ENCODE results near the gene SNAI1. TPM values are rescaled to one million over a fixed set of nuclear protein-coding genes. Genes with fewer than 3 reads are reported as not detected.
"Not testable (repeated sequence)": the region's sequence is repeated elsewhere in the genome, so short reads cannot be mapped to it uniquely, and the experiment has no call there.

The SNAI1 gene
- total and polyA plus RNA-seq, 5 donors from 2014 or later: 0.34 to 1.4 TPM; not detected in 3

DNA sequence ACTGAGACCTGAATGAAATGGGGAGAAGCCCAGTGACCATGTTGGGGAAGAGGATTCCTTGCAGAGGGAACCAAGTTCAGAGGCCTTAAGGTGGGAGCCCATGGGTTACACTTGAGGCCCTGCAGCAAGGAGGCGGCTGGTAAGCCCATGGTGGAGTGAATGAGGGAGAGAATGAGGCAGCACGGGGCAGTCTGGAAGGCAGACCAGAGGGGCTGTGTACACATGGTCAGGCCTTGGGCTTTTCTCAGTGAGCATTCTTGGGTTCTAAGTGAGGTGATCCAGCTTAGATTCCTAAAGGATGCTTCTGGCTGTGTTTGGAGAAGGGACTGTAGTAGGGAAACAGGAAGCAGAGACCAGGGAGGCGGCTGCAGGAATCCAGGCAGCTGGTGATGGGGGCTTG, 27.6 kb upstream of the SNAI1 start:
- Mint-ChIP-seq H3K9me3 (no peaks in the 10 kb centered on the region), H3K4me1 (peaks cover 0 to 18% (median 8%) of the 10 kb centered on the region in 4 donors), H3K4me3 (peak overlapping the region in 1 of 4 donors; percentile 26), H3K36me3 (peaks cover 40% of the 10 kb centered on the region), H3K27ac (no peak overlapping the region), H3K27me3 (no peaks in the 10 kb centered on the region)
- ATAC-seq (ENCODE audit: low read depth in 2 of 2): no peak
- no peaks in the 10 kb centered on the region for H3K9me3 ChIP-seq (ENCODE audit: control insufficient read depth in 2 of 2, low read length in 2 of 2)
- H3K27ac ChIP-seq (ENCODE audit: insufficient read depth, low read length, poor library complexity, severe bottlenecking): no peak overlapping the region
- no peaks in the 10 kb centered on the region for H3K4me1 ChIP-seq (ENCODE audit: control insufficient read depth, insufficient read depth, low read length, poor library complexity, severe bottlenecking)
- H3K4me3 ChIP-seq (ENCODE audit: low read depth, low read length): no peak overlapping the region
- no peak for DNase-seq
- no peaks in the 10 kb centered on the region for H3K27me3 ChIP-seq (ENCODE audit: control insufficient read depth, insufficient read depth, low read length)
- H3K36me3 ChIP-seq (ENCODE audit: control insufficient read depth, insufficient read depth, low read length): peaks cover 58% of the 10 kb centered on the region

DNA sequence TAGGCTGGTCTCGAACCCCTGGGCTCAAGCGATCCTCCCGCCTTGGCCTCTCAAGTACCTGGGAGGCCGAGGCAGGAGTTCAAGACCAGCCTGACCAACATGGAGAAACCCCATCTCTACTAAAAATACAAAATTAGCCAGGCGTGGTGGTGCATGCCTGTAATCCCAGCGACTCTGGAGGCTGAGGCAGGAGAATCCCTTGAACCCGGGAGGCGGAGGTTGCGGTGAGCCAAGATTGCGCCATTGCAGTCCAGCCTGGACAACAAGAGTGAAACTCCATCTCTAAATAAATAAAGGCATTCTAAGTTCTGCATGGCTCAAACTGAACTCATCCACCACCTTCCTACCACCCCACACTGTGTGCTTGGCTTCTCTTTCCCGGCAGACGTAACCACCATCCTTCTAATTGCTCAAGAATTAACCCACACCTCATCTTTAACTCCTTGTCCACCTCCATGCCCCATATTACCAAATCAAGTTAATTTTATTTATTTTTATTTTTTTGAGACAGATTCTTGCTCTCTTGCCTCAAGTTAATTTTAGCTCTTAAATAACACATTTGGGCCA, 26.9 kb upstream of the SNAI1 start:
- H3K27ac Mint-ChIP-seq: peak overlapping the region in 1 of 3 donors; percentile 3
- H3K4me1 Mint-ChIP-seq: peaks cover 0 to 18% (median 8%) of the 10 kb centered on the region in 4 donors
- not testable (repeated sequence) for H3K27ac ChIP-seq (ENCODE audit: insufficient read depth, low read length, poor library complexity, severe bottlenecking); H3K27me3 Mint-ChIP-seq; H3K9me3 ChIP-seq (ENCODE audit: control insufficient read depth in 2 of 2, low read length in 2 of 2); H3K9me3 Mint-ChIP-seq; H3K4me1 ChIP-seq (ENCODE audit: control insufficient read depth, insufficient read depth, low read length, poor library complexity, severe bottlenecking); H3K4me3 ChIP-seq (ENCODE audit: low read depth, low read length); H3K4me3 Mint-ChIP-seq; DNase-seq; ATAC-seq (ENCODE audit: low read depth in 2 of 2); H3K27me3 ChIP-seq (ENCODE audit: control insufficient read depth, insufficient read depth, low read length)
- H3K36me3 Mint-ChIP-seq: peaks cover 41% of the 10 kb centered on the region
- H3K36me3 ChIP-seq (ENCODE audit: control insufficient read depth, insufficient read depth, low read length): peaks cover 51% of the 10 kb centered on the region

DNA sequence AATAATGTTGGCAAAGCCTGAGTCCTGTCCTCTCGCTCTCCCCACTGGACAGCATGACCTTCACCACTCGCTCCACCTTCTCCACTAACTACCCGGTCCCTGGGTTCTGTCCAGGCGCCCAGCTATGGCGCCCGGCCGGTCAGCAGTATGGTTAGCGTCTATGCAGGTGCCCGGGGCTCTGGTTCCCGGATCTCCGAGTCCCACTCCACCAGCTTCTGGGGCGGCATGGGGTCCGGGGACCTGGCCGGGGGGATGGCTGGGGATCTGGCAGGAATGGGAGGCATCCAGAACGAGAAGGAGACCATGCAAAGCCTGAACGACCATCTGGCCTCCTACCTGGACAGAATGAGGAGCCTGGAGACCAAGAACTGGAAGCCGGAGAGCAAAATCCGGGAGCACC, 26.1 kb upstream of the SNAI1 start:
- Histone ChIP-seq H3K27ac (ENCODE audit: insufficient read depth, low read length, poor library complexity, severe bottlenecking) (no peak overlapping the region), H3K4me1 (ENCODE audit: control insufficient read depth, insufficient read depth, low read length, poor library complexity, severe bottlenecking) (no peaks in the 10 kb centered on the region), H3K4me3 (ENCODE audit: low read depth, low read length) (no peak overlapping the region), H3K9me3 (ENCODE audit: control insufficient read depth in 2 of 2, low read length in 2 of 2) (no peaks in the 10 kb centered on the region), H3K36me3 (ENCODE audit: control insufficient read depth, insufficient read depth, low read length) (peaks cover 45% of the 10 kb centered on the region), H3K27me3 (ENCODE audit: control insufficient read depth, insufficient read depth, low read length) (no peaks in the 10 kb centered on the region)
- Mint-ChIP-seq H3K4me3 (no peak overlapping the region), H3K4me1 (peaks cover 5 to 18% (median 7%) of the 10 kb centered on the region in 4 donors), H3K27ac (peak overlapping the region in 2 of 3 donors; percentile 14 to 62), H3K9me3 (no peaks in the 10 kb centered on the region), H3K36me3 (peaks cover 41% of the 10 kb centered on the region), H3K27me3 (no peaks in the 10 kb centered on the region)
- DNase-seq (no peak), ATAC-seq (ENCODE audit: low read depth in 2 of 2) (no peak)

DNA sequence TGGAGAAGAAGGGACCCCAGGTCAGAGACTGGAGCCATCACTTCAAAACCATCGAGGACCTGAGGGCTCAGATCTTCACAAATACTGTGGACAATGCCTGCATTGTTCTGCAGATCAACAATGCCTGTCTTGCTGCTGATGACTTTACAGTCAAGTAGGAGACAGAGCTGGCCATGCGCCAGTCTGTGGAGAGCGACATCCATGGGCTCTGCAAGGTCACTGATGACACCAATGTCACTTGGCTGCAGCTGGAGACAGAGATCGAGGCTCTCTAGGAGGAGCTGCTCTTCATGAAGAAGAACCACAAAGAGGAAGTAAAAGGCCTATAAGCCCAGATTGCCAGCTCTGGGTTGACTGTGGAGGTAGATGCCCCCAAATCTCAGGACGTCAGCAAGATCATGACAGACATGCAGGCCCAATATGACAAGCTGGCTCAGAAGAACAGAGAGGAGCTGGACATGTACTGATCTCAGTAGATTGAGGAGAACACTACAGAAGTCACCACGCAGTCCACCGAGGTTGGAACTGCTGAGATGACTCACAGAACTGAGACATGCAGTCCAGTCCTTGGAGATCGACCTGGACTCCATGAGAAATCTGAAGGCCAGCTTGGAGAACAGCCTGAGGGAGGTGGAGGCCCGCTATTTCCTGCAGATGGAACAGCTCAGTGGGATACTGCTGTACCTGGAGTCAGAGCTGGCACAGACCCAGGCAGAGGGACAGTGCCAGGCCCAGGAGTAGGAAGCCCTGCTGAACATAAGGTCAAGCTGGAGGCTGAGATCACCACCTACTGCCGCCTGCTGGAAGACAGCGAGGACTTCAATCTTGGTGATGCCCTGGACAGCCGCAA, 25.5 kb upstream of the SNAI1 start:
- Mint-ChIP-seq H3K4me1 (peaks cover 5 to 18% (median 7%) of the 10 kb centered on the region in 4 donors), H3K4me3 (peak overlapping the region in 2 of 4 donors; percentile 22 to 63), H3K36me3 (peaks cover 37% of the 10 kb centered on the region), H3K27ac (peak overlapping the region in 2 of 3 donors; percentile 51 to 62)
- H3K27me3 Mint-ChIP-seq; DNase-seq; H3K4me1 ChIP-seq (ENCODE audit: control insufficient read depth, insufficient read depth, low read length, poor library complexity, severe bottlenecking); H3K9me3 Mint-ChIP-seq; H3K27me3 ChIP-seq (ENCODE audit: control insufficient read depth, insufficient read depth, low read length); H3K9me3 ChIP-seq (ENCODE audit: control insufficient read depth in 2 of 2, low read length in 2 of 2); H3K27ac ChIP-seq (ENCODE audit: insufficient read depth, low read length, poor library complexity, severe bottlenecking); ATAC-seq (ENCODE audit: low read depth in 2 of 2); H3K4me3 ChIP-seq (ENCODE audit: low read depth, low read length): not testable (repeated sequence)
- peaks cover 39% of the 10 kb centered on the region for H3K36me3 ChIP-seq (ENCODE audit: control insufficient read depth, insufficient read depth, low read length)

DNA sequence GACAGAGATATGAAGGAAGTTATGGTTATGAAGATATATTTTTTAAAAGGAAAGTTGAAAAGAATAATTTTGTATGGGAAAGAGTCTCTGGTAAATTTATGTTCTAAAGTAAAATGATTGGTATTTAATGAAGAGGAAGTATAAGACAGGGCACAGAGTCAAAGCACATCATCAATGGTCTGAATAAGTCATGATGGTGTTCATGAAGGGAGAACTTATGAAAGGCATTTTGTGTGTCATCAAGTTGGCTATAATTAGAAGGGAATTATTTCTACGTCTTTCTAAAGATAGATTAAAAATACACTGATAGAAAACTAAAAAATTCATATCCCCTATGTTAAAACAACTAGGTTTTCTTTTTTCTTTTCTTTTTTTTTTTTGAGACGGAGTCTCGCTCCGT, 21.4 kb upstream of the SNAI1 start:
- H3K4me1 ChIP-seq (ENCODE audit: control insufficient read depth, insufficient read depth, low read length, poor library complexity, severe bottlenecking): no peaks in the 10 kb centered on the region
- no peak overlapping the region for H3K27ac ChIP-seq (ENCODE audit: insufficient read depth, low read length, poor library complexity, severe bottlenecking)
- H3K4me1 Mint-ChIP-seq: peaks cover 5 to 18% (median 7%) of the 10 kb centered on the region in 4 donors
- no peak overlapping the region for H3K27ac Mint-ChIP-seq
- peaks cover 0 to 1% (median 0%) of the 10 kb centered on the region in 7 donors for H3K9me3 Mint-ChIP-seq
- H3K9me3 ChIP-seq (ENCODE audit: control insufficient read depth in 2 of 2, low read length in 2 of 2): no peaks in the 10 kb centered on the region
- H3K27me3 Mint-ChIP-seq: no peaks in the 10 kb centered on the region
- H3K4me3 Mint-ChIP-seq: no peak overlapping the region
- ATAC-seq (ENCODE audit: low read depth in 2 of 2) (no peak), DNase-seq (no peak)
- peaks cover 18% of the 10 kb centered on the region for H3K36me3 Mint-ChIP-seq
- H3K4me3 ChIP-seq (ENCODE audit: low read depth, low read length): no peak overlapping the region
- peaks cover 4% of the 10 kb centered on the region for H3K36me3 ChIP-seq (ENCODE audit: control insufficient read depth, insufficient read depth, low read length)
- H3K27me3 ChIP-seq (ENCODE audit: control insufficient read depth, insufficient read depth, low read length): no peaks in the 10 kb centered on the region

DNA sequence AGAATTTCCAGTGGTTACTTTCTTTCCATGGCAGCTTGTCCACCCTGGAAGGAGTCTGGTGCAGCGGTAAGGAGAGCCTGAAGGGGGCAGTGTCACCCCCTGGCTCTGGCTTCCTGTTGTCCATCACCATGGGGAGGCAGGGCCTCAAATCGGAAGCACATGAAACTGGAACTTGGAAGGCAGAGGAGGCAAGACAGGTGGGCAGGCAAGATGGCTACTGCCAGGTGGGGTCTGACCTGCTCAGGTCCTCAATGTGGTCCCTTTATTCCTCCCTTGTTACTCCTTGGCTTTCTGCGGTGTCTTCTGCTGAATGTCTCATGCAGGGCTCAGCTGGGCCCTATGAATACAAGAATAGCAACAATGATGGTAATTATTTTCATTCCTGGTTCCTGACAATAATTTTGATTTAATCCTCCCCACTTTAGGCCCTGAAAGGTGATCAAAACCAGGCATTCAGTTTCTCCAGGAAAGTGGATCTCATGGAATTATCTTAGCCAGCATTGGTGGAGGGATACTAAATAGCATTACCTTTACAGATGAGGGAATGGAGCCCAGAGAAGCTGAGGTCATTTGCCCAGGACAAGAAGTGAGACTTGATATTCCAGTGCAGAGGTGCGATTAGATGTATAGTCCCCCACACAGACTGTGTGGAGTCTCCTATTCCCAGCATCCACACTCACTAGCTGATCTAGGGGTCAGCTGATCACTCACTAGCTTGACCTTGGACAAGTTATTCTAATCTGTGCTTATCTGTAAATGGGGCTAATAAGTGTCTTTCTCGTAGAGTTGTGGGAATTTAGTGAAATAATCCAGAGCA, 17.6 kb upstream of the SNAI1 start:
- H3K27me3 Mint-ChIP-seq: no peaks in the 10 kb centered on the region
- no peak overlapping the region for H3K27ac ChIP-seq (ENCODE audit: insufficient read depth, low read length, poor library complexity, severe bottlenecking)
- no peak for ATAC-seq (ENCODE audit: low read depth in 2 of 2)
- peak in 1 of 3 donors; percentile 34 for DNase-seq
- H3K36me3 ChIP-seq (ENCODE audit: control insufficient read depth, insufficient read depth, low read length): no peaks in the 10 kb centered on the region
- H3K4me3 Mint-ChIP-seq: no peak overlapping the region
- peaks cover 0 to 1% (median 0%) of the 10 kb centered on the region in 7 donors for H3K9me3 Mint-ChIP-seq
- peaks cover 0 to 5% (median 2%) of the 10 kb centered on the region in 4 donors for H3K4me1 Mint-ChIP-seq
- H3K4me3 ChIP-seq (ENCODE audit: low read depth, low read length): no peak overlapping the region
- H3K27ac Mint-ChIP-seq: no peak overlapping the region
- H3K27me3 ChIP-seq (ENCODE audit: control insufficient read depth, insufficient read depth, low read length): no peaks in the 10 kb centered on the region
- no peaks in the 10 kb centered on the region for H3K9me3 ChIP-seq (ENCODE audit: control insufficient read depth in 2 of 2, low read length in 2 of 2)
- no peaks in the 10 kb centered on the region for H3K4me1 ChIP-seq (ENCODE audit: control insufficient read depth, insufficient read depth, low read length, poor library complexity, severe bottlenecking)
- H3K36me3 Mint-ChIP-seq: peaks cover 4% of the 10 kb centered on the region

DNA sequence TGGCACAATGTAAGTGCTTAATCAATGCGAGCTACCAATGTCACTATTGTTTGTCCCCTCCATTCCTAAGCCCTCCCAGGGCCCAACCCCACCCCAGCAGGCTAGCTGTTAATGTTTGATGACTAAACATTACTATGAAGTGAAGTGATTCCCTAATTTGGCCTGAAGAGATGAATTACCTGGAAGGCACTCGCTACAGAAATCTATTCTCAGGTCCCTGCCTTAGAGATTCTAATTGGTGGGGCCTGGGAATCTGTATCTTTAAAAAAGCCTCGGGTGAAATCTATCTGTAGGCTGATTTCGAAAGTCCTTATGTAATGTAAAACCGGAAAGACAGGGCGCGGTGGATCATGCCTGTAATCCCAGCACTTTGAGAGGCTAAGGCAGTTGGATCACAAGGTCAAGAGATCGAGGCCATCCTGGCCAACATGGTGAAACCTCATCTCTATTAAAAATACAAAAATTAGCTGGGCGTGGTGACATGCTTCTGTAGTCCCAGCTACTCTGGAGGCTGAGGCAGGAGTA, 16.9 kb upstream of the SNAI1 start:
- Mint-ChIP-seq H3K4me1 (peaks cover 0 to 5% (median 2%) of the 10 kb centered on the region in 4 donors), H3K27ac (no peak overlapping the region), H3K4me3 (no peak overlapping the region), H3K9me3 (peaks cover 0 to 1% (median 0%) of the 10 kb centered on the region in 7 donors), H3K27me3 (no peaks in the 10 kb centered on the region), H3K36me3 (peaks cover 4% of the 10 kb centered on the region)
- H3K27ac ChIP-seq (ENCODE audit: insufficient read depth, low read length, poor library complexity, severe bottlenecking): no peak overlapping the region
- H3K9me3 ChIP-seq (ENCODE audit: control insufficient read depth in 2 of 2, low read length in 2 of 2): no peaks in the 10 kb centered on the region
- no peaks in the 10 kb centered on the region for H3K4me1 ChIP-seq (ENCODE audit: control insufficient read depth, insufficient read depth, low read length, poor library complexity, severe bottlenecking)
- H3K4me3 ChIP-seq (ENCODE audit: low read depth, low read length): no peak overlapping the region
- DNase-seq (no peak), ATAC-seq (ENCODE audit: low read depth in 2 of 2) (no peak)
- no peaks in the 10 kb centered on the region for H3K36me3 ChIP-seq (ENCODE audit: control insufficient read depth, insufficient read depth, low read length)
- H3K27me3 ChIP-seq (ENCODE audit: control insufficient read depth, insufficient read depth, low read length): no peaks in the 10 kb centered on the region
